Measurements from ENCODE around the gene TLL2.

The TLL2 gene

DNA sequence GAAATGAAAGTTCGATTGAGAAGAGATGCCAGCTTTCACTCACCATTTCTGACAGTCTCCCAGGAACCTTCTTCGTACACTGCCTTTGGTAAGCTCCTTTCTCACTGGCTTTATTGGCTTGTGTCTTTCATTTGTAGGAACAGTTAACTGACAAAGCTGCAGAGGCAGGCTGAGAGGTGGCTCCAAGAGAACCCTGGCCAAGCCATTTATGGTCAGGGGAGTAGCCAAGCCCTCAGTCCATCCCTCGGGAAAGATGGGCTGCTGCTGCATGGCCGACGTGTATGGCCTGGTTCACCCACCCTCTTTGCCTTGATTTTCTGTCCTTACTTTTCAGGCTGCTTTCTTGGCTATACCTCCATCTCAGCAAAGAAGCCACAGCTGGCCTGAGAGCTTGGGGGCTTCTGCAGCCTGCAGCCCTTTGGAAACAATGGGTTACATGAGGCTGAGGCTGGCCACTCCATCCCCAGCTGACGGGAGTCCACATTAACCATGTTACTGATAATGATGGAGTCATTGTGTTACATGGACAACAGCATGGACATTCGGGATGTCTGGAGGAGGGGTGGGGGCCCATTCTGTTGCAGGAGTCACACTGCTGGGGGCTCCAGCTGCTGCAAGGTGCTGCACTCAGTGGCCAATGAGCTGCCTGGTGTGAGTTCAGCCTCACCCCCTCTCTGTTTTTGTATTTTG, 154.7 kb downstream of the TLL2 start, which contains the start of gene OPALIN:
Gene OPALIN (minus strand): TSS at position 152 of the 690 bp plus-strand sequence. CDS start 106 bp downstream, at position 46.
- DNase-seq (ENCODE audit: low spot score) = no peak

DNA sequence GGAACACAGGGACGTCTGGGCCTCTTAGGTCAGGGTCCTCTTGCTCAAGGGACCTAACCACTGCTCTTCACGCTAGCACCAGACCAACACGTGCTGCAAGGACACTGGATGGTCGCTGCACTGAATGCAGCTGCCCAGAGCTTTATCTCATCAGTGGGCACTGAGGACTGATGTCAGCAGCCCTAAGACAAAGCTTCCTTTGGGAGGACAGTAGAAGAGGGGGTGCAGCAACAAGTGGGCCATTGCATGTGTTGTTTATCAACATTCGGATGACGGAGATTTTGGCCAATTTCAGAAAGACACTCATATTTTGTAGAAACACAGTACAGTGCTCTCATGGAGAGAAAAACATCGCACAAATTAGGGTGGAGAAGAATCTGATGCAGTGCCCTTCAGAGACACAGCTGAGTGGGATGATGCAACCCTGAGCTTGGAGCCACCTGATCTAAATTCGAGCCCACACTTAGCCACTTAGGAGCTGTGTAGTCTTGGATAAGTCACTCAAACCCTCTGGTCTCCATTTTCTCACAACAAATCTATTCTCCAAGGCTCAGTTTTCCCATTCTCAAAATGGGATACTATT, 156.6 kb downstream of the TLL2 start:
- DNase-seq (ENCODE audit: low spot score) = no peak

DNA sequence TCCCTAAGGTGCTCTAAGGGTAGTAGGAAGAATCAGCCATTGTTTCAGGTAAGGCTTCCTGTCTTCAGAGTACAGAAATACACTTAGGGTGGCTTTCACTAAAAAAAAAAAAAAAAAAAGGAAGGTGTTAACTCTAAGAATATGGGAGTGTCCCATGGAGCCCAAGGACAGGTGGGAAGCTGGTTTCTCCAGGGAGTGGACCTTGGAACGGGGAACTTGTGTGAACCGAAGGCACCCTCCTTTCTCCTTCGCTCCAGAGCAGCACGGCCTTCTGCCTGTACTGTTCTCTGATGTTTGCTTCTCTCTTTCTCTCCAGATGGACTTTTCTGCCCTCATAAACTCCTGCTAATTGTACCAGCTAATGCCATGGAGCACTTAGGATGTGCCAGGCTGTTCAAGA, 161.1 kb downstream of the TLL2 start:
- DNase-seq (ENCODE audit: low spot score) = no peak

DNA sequence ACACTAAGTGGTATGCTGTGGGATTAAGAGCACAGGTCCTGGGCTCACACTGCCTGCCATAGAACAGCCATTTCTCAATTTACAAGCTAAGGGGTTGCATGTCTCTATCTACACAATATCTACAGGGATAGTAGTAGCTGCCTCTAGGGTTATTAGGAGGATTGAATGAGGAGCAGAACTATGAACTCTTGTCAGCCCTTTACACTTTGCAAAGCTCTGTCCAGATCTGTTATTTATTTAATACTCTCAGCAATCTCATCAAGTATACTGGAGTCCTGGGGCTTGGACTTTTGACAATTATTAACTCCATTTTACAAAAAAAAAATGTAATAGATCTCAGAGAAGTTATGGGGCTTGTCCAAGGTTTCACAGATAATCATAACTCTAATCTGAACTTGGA, 161.7 kb downstream of the TLL2 start:
- no peak for DNase-seq (ENCODE audit: low spot score)

DNA sequence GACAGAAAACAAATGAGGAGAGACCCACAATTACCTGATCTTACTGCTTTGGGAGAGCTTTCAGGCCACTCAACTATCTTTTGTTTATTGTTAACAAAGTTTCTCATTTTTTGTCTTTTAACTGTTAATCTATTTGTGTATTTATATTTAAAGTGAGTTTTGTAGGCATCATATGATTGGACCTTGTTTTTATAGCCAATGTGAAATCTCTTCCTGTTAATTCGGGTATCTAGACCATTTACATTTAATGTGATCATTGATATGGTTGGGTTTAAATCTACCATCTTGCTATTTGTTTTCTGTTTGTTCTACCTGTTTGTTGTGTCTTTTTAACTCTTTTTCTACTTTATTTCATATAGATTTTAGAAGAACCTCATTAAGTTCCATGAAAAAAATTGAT, 167.4 kb downstream of the TLL2 start:
- no peak for DNase-seq (ENCODE audit: low spot score)

DNA sequence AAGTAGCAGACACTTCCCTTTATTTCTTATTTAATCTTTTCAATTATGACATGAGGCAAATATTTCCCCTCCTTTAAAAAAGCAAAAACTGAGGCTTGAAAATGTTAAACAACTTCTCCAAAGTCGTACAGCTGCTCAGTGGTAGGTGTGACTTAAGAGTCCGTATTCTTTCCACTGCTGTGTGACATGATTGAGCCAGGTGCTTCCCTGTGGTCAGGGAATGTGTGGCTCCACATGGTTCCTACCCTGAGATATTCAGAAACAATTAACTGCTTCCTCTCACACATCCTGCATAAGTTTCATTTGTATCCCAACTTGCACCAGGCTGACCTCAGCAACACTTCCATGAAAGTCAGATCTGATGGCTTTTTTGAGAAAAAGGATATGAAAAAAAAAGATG, 168.5 kb downstream of the TLL2 start:
- DNase-seq (ENCODE audit: low spot score) = no peak

DNA sequence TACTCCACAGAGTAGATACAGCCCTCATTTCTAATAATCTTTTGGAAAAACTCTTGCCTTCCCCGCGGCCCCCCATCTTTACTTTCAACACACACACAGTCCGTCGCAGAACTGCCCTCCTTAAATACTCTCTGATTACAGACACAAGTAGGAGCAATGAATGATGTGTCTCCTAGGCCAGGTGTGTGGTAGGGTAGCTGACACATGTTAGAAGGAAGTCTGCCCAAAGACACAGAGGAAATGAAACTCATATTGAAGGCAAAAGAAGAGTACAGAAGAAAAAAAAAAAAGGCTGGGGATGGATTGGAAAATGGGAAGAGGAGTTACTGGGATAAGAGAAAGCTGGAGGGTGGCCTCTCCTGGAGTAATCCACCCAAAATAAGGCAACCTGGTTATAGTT, 169.5 kb downstream of the TLL2 start:
- DNase-seq (ENCODE audit: low spot score) = no peak

DNA sequence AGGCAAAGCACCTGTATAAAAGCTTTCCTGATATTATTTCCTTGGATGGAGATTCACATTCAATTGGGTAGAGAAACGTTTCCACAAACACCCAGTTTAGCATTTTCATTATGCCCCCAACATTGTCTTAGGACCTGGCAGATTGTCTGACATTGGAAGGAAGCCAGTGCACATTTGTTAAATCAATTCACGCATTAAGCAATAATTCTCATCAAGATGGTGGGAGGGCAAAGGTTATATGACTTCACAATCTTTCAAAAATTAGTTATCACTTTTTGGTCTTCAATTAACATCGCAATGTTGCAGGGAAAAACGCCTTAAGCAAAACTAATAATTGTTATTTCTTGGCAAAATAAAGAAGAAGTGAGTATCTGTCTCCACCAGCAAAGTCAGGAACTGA, 171.3 kb downstream of the TLL2 start:
- DNase-seq (ENCODE audit: low spot score) = no peak

DNA sequence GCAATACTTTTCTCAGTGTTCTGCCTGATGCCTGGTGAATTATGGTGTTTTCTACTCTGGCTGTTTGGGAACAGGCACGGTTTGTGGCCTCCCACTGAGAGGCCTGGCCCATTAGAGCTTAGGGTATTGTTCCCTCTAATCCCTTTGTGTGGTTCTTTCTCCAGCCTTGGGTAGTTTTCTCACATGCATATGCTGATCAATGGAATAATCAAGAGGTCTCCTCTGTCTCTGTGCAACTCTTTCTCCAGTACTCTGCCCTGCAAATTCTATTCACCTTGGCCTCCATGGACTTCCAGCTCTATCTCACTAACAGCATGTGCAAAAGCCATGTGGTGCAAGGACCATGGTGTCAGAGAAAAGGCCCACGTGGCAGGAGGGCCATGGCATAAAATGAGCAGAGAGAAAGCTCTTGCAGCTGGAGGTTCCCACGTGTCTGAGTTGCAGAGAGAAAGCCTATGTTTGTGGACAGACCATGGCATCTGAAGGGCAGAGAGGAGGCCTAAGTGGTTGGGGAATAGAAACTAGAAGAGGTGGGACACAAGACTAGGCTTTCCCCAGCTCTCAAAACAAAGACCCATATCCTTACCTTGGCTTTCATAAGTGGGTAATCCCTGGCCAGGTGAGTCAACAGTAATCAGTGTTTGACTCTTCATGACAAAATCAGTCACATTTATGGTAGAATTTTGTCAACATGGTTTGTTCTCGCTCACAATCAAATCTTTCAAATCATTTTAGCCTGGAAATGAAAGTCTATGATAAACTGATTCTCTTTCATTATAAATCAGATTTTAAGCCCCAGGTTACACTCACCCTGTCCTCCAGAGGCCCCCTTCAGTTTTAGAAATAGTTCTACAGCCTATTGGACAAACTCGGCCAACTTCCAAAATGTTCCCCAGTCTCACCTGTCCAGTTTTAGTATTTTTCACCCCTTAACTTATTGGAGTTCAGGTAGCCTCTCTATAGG, 172.2 kb downstream of the TLL2 start:
- no peak for DNase-seq (ENCODE audit: low spot score)

DNA sequence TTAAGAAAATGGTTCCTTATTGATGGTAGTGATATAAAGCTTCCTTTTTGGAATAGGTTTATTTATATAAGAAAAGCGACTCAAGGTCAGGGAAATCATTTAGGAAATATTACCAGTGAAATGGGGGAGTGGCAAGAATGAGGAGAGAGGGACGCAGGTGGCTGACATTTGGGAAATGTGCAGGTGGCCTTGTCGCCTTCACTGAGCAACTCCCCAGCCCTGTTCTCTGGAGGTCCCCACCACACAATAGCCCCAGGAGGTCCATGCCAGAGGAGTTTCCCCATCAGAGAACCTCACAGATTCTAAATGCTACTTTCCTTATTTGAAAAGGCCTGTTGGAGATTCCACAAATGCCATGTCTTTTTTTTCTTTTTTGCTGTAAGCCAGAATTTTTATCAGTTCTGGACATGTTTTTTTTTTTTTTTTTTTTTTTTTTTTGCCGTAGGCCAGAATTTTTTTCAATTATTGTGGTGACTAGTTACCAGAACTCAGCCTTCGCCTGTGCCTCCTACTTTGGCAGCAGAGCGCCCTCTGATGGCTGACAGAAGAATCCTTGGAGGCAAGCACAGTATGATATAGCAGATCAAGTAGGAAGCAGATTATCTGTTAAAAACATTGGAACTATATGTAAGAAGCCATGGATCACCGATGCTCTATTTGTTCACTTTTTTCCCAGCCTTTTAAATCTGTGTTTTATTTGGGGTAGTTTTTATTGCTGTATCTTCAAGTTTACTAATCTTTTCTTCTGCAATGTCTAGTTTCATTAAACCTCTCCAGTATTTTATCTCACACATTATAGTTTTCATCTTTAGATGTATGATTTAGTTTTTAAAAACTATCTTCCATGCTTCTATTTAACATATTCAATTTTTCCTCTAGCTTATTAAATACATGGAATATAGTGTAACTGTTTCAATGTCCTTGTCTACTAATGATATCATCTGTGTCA, 173.5 kb downstream of the TLL2 start:
- peak; percentile 31 for DNase-seq (ENCODE audit: low spot score)

DNA sequence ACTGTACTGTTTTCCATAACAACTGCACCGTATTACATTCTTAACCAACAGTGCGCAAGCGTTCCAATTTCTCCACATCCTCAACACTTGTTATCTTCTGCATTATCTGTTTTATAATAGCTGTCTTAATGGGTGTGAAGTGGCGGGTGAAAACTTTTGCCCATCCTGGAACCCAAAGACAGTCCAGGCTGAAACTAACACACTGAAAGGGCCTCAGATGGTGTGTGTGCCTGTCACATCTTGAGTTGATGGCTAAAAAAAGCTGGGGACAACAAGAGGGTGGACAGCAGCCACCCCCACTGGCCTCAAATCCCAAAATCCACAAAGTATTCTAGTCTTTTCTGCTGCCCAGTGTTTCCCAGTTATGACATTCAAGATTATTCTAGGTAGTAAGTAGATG, 174.3 kb downstream of the TLL2 start:
- no peak for DNase-seq (ENCODE audit: low spot score)

DNA sequence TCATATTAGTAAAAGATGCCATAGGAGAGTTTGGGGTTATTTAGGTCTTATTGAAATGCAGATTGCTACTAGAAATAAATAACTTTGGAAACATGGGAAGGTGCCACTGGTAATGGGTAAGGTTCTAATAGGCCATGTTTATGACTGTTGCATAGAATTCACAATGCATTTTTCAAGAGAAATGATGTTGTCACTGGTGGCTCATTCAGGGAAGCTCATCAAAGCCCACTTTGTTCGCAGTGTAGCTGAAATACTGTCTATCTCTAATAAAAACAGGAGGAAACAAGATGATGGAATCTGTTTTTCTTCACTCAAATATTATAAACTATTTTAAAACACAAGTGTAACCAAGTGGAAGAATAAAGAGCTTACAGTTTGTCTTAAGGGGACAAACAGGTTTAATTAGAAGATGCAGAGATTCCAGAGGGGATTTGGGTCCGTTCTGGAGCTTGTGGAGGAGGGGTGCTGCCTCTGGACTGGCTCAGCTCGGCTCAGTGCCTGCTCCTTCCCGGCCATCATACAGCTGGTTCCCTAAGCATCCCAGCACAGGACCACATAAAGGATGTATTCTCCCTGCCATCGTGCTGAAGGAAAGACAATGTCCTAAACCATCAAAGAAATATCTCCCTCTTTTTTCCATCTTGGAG, 175.3 kb downstream of the TLL2 start:
- no peak for DNase-seq (ENCODE audit: low spot score)

DNA sequence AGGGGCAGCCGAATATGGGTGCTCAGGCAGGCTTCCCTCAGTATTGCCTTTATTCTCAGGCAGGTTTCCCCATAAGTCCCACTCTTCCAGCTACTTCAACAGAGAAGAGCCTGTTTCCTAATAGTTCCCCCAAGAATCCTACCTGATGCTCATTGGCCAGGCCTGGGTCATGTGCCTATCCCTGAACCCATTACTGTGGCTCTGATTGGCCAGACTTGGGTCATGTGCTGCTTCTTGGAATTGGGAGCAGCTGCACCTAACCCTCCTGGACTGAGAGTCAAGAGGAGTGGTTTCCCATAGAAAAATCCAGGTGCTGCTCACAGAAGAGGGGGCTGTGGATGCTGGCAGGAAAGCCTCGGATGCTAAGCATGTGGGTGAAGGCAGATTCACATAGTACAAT, 176.6 kb downstream of the TLL2 start:
- no peak for DNase-seq (ENCODE audit: low spot score)

DNA sequence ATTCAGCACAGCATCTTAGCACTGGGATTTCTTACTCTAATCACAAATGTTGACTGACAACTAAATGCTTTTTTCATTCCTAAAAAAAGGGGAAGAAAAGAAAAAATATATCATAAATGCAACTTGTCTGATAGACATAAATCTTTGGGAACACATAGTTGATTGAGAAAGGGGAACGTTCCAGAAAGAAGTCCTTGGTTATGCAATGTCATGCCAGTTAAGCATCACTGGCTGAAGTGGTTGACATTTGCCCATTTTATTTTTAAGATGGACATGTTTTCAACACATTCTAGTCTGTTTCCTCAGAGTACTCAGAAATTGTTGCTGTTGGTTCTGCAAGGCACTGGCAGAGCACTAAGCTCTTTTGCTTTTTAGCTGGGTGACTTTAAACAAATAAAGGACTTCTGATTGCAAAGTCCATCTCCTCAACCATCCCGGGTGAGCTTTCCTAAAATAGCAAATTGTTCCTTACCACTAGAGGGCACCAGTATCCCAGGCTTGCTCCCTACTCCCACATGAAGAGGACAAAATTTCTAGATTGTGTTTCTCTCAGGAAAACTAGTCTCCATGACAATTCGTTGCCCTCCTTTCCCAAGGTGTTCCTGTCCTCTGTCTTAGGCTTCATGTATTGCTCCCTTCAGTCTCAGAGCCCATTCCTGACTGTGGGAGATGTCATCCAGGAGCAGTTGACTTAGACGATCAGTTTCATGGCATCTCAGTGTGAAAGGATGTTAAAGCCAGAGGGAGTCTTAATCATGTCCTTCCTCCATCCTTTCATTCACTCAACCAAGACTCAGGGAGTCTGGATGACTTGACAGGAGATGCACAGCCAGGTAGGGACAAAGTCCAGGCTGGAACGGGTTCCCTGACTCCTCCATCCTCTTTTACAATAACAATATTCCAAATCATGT, 178.9 kb downstream of the TLL2 start:
- peak; percentile 37 for DNase-seq (ENCODE audit: low spot score)

DNA sequence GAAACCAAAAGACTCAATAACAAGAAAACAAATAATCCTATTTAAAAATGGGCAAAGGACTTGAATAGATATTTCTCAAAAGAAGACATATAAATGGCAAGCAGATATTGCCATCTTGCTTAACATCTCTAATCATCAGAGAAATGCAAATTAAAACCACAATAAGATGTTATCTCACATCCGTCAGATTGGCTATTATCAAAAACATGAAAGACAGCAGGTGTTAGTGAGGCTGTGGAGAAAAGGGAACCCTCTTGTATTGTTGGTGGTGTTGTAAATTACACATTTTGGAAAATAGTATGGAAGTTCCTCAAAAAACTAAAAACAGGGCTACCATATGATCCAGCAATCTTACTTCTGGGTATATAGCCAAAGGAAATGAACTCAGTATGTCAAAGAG, 180.6 kb downstream of the TLL2 start:
- no peak for DNase-seq (ENCODE audit: low spot score)

DNA sequence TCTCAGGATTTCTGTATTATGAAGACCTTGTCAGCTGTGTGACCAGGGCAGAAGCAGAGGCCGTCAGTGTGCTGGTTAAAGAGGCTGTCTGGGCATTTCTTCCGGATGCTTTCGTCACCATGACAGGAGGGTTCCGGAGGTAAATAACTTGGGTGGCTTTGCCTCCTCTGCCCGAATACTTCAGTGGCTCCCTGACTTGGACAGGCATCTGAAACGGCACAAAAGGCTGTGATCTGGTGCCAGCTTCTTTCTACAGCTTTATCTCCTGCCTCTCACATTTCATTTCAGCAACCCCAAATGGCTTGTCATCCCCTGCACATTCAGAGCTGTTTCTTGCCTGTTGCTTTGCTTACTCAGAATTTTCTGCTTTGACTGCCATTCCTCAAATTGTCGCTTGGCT, 186.3 kb downstream of the TLL2 start:
- no peak for DNase-seq (ENCODE audit: low spot score)

DNA sequence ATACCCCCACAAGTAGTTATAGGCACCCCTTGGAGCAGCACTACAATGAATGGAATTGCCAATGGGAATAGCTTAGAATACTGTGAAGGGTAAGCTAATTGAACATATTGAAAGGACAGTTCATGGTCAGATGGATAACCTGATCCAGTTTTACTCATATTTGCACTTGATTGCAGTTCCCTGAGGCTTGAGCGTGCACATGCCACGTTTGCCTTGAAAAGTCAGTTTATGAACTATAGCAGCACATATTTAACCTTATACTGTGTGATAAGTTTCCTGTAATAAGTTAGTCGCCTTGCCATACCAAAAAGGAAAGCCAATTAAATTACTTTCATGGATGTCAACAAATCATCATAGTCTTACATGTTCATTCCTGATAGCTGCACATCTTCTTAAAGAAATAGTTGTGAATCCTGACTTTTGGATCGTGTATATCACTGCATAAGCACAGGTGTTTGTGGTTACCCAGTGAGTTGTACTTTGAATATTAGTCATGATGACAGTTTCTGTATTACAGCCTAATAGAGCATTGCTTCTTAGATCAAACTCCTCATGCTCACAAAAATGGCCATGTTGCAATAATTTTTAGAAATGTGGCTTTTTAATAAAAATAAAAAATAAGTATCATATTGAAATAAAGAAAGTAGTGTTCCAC, 187.9 kb downstream of the TLL2 start:
- DNase-seq (ENCODE audit: low spot score) = no peak

DNA sequence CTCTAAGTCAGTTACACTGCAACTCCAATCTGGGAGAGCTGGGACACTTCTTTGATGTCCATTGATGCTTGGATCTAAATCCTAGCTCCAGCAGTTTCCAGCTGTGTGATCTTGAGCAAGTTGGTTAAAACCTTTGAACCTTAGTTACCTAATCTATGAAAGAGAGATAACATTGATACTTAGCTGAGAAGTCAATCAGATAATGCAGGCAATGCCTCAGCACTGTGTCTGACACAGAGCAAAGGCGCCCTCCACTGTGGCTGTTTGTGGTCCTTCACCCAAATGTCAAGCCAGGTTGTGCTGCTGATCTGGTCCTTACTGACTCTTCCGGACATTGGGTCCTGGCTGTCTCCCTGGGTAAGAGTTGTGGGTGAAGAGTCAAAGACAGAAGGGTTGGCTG, 189.3 kb downstream of the TLL2 start:
- no peak for DNase-seq (ENCODE audit: low spot score)

DNA sequence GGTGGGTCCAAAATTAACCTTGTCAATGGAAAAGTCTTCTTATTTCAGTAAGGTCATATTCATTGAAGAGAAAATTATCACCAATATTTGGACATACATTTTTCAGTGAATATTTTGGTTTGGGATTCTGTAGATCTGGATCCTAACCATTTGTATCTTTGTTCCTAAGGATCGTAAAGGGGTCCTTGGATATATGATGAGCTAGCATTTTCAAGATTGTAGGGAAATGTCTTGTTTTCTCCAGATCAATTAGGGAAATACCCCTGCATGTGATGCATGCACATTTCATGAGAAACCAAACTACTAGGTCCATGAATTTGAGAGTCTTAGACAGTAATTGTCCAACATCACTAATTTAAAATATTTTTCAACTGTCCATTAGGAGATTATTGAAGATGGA, 191.5 kb downstream of the TLL2 start:
- no peak for DNase-seq (ENCODE audit: low spot score)

DNA sequence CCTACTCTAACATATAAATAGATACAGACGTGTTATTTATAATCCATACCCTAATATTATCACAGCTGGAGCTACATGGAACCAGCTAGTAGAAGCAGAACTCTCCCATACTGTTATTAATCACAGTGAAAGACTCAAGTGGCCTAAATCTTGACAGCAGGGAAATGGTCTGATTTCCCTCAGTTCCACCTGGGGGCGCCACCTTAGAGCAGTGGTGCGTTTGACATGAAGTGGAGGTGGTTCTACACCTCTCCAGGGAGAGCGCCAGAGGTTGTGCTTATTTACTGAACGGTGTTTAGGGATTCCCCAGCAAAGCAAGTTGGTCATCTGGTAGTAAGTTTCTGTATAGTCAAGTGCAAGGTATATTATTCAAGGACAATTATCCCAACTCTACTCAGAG, 191.9 kb downstream of the TLL2 start:
- no peak for DNase-seq (ENCODE audit: low spot score)

Data from CD4-positive, alpha-beta T cell treated with Interleukin-2 at 100 ng/mL for 4 hours (primary cell).